Activated naive CD8-positive, alpha-beta T cell treated with anti-CD3 and anti-CD28 coated beads, Interleukin-2, amount 50 U/mL, for 24 hours (primary cell): ENCODE data around the gene C2CD3.
"Not testable (repeated sequence)": the region's sequence is repeated elsewhere in the genome, so short reads cannot be mapped to it uniquely, and the experiment has no call there.

Source experiments
- ATAC-seq: fragments of 150-1000 bp; cut with Tn5 transposase; one replicate; pipeline ENCODE4 v1.10.0; 2021
- DNase-seq: peaks from one replicate; pipeline ENCODE4 v3.0.0; 2021
- H3K27ac Mint-ChIP-seq: one replicate; pipeline ENCODE4 v1.8.0; 2021; ENCODE audit warnings: mild to moderate bottlenecking, mixed read lengths
- H3K27me3 Mint-ChIP-seq: one replicate; pipeline ENCODE4 v1.8.0; 2021; ENCODE audit warnings: mixed read lengths
- H3K36me3 Mint-ChIP-seq: one replicate; pipeline ENCODE4 v1.8.0; 2021; ENCODE audit warnings: low read depth, mixed read lengths
- H3K4me1 Mint-ChIP-seq: one replicate; pipeline ENCODE4 v1.8.0; 2021; ENCODE audit warnings: mixed read lengths
- H3K4me3 Mint-ChIP-seq: one replicate; pipeline ENCODE4 v1.8.0; 2021; ENCODE audit warnings: mild to moderate bottlenecking, moderate library complexity, mixed read lengths
- H3K9me3 Mint-ChIP-seq: one replicate; pipeline ENCODE4 v1.8.0; 2021; ENCODE audit warnings: mixed read lengths

Gene C2CD3

DNA sequence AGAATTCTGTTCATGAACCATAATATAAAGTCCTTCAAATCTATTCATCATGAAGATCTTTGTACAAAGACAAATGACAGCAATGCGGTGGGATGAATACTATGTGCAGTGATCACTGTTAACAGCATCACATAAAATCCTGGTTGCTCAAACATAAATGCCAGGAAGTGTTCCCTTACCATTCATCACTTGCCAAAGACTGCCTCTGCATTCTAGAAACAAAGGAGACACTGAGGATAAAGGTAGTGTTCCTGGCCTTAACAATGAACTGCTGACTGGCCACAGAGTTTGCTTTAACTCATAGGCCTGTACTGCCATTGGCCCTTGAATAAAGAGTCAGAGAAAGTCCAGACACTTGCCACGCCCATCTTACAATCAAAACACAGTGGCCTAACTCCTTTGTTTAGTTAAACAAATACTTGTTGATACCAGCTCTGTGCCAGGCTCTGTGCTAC lies 29.5 kb downstream of the C2CD3 start:
- DNase-seq (no peak), ATAC-seq (no peak)
- Mint-ChIP-seq H3K27ac (no peak overlapping the region), H3K36me3 (peaks cover 22% of the 10 kb centered on the region), H3K27me3 (no peaks in the 10 kb centered on the region), H3K4me3 (no peak overlapping the region), H3K9me3 (no peaks in the 10 kb centered on the region), H3K4me1 (peaks cover 2% of the 10 kb centered on the region)

DNA sequence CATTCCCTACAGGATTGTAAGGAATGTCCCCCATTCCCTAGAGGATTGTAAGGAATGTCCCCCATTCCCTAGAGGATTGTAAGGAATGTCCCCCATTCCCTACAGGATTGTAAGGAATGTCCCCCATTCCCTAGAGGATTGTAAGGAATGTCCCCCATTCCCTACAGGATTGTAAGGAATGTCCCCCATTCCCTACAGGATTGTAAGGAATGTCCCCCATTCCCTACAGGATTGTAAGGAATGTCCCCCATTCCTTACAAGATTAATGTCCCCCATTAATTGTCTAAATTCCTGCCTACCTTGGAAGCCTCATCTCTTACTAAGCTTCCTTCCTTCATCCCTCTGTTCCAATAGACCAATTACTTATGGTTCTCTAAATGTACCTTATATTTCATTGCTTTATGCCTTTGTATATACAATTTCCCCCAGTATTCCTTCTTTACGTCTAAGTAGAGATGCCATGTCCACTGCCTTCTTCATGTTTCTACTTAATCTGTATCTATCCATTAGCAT lies 30.8 kb downstream of the C2CD3 start:
- H3K36me3 Mint-ChIP-seq = peaks cover 23% of the 10 kb centered on the region
- not testable (repeated sequence) for ATAC-seq, H3K27me3 Mint-ChIP-seq, DNase-seq, H3K27ac Mint-ChIP-seq, H3K4me3 Mint-ChIP-seq, H3K9me3 Mint-ChIP-seq, H3K4me1 Mint-ChIP-seq

DNA sequence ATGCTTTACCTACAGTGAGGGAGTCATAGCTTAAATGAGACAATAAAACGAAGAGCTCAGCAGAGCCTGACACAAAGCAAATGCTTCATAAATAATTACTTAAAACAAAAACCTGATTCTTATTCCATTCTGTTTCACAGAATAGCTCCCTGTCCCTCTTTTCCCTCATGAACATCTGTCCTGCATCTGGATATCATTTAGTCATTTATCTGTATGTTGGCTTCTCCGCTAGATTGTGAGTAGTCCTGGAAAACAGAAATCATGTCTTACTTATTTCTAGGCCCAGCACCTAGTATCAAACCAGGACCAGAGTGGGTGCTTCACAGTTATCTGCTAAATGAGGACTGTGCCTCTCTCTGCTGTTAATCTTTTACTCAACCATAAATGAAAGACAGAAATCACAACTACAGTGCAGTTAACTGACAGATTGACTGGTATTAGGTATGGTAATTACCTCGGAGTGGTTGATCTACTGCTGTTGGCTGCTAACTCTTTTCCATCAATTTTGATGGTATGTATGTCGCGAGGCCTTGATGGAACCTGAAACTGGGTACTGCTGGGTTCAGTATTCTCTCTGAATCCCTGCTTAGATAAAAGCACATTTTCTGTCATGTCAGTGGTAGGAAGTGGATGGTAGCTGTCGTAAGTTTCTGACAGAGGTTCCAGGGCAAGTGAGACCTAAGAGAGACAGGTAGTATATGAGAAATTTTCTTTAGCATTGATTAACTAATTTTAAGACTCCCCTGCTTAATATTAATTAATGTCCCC lies 31.5 kb downstream of the C2CD3 start:
- Mint-ChIP-seq H3K36me3 (peaks cover 20% of the 10 kb centered on the region), H3K4me3 (no peak overlapping the region), H3K9me3 (no peaks in the 10 kb centered on the region), H3K4me1 (peaks cover 2% of the 10 kb centered on the region), H3K27ac (no peak overlapping the region), H3K27me3 (no peaks in the 10 kb centered on the region)
- ATAC-seq (no peak), DNase-seq (no peak)

DNA sequence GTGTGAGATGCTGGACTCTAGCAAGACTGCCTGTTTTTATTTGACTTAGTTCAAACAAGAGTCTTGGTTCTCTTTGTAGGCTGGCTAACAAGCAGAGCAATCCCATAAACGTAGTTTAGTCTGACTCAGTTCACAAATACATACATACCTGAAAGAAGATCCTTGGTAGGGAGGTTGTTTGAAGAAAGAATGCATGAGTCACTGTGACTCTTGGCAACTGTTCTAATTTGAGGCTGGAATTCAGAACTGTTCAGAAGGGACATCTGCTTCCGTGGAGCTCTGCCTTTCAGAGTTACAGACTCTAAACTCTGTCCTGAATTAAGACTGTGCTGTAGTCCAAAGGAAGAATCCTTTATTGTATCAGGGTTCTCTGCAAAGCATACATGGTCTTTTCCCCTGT lies 32.2 kb downstream of the C2CD3 start:
- Mint-ChIP-seq H3K27me3 (no peaks in the 10 kb centered on the region), H3K4me3 (no peak overlapping the region), H3K9me3 (no peaks in the 10 kb centered on the region), H3K4me1 (peaks cover 2% of the 10 kb centered on the region), H3K36me3 (peaks cover 25% of the 10 kb centered on the region), H3K27ac (no peak overlapping the region)
- ATAC-seq (no peak), DNase-seq (no peak)

- ATAC-seq (no peak), DNase-seq (no peak)
- Mint-ChIP-seq H3K9me3 (no peaks in the 10 kb centered on the region), H3K4me1 (peaks cover 2% of the 10 kb centered on the region), H3K27me3 (no peaks in the 10 kb centered on the region), H3K4me3 (no peak overlapping the region), H3K27ac (no peak overlapping the region), H3K36me3 (peaks cover 25% of the 10 kb centered on the region)
Observed at GRCh38 chr11:74138021-74138420, 32.8 kb downstream of the C2CD3 start.

DNA sequence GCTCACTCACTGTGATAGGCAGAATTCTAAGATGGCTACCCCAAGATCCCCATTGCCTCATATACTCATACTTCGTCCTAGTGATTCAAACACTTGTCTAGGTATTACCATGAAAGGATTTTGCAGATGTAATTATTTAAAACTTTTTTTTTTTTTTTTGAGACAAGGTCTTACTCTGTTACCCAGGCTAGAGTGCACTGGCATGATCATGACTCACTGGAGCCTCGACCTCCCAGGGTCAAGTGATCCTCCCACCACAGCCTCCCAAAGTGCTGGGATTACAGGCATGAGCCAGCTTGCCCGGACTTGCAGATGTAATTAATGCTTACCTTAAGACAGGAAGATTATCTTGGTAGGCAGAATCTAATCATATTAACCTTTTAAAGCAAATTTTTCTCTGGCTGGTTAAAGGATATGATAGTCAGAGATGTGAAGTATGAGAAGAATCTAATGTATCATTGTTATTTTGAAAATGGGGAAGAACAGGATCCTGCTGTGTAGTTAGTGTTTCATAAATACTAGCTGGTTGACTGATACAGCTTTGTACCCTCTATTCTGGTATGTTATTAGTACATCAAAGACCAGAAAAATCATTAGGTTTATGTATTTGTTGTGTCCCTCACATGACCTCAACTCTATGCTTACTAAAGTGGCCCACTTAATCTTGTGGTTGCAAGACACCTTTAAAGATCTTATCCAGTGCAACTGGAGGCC lies 35.5 kb downstream of the C2CD3 start:
- H3K27me3 Mint-ChIP-seq = no peaks in the 10 kb centered on the region
- no peaks in the 10 kb centered on the region for H3K9me3 Mint-ChIP-seq
- H3K27ac Mint-ChIP-seq = no peak overlapping the region
- H3K4me1 Mint-ChIP-seq = no peaks in the 10 kb centered on the region
- H3K36me3 Mint-ChIP-seq = peaks cover 51% of the 10 kb centered on the region
- DNase-seq (no peak), ATAC-seq (no peak)
- no peak overlapping the region for H3K4me3 Mint-ChIP-seq

GRCh38 chr11:74134661-74135060 lies 36.1 kb downstream of the C2CD3 start:
- Mint-ChIP-seq H3K4me3 (no peak overlapping the region), H3K9me3 (no peaks in the 10 kb centered on the region), H3K36me3 (peaks cover 52% of the 10 kb centered on the region), H3K27me3 (no peaks in the 10 kb centered on the region), H3K4me1 (no peaks in the 10 kb centered on the region), H3K27ac (no peak overlapping the region)
- ATAC-seq (no peak), DNase-seq (no peak)

DNA sequence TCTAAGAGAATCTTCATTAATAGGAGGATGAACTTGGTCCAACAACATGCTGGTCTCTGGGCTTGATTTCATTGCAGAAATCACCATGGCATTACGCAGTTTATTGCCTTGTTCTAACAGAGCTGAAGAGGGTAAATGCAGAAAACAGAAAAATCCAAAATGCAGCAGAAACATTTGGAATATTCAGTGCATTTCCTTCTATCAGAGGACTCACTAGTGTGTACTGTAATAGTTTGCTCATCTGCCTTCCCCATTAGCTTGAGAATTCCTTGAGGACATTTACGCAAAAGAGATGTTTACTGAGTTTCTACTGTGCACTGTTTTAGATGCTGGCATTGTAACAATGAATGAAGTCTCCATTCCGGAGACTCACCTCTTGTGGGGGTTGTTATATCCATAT lies 37.4 kb downstream of the C2CD3 start:
- H3K36me3 Mint-ChIP-seq = peaks cover 49% of the 10 kb centered on the region
- DNase-seq = no peak
- no peaks in the 10 kb centered on the region for H3K9me3 Mint-ChIP-seq
- H3K27me3 Mint-ChIP-seq = no peaks in the 10 kb centered on the region
- no peak for ATAC-seq
- H3K4me3 Mint-ChIP-seq = no peak overlapping the region
- no peaks in the 10 kb centered on the region for H3K4me1 Mint-ChIP-seq
- no peak overlapping the region for H3K27ac Mint-ChIP-seq

GRCh38 chr11:74132833-74133232 lies 38.0 kb downstream of the C2CD3 start:
- Mint-ChIP-seq H3K27me3 (no peaks in the 10 kb centered on the region), H3K27ac (no peak overlapping the region), H3K4me3 (no peak overlapping the region), H3K4me1 (no peaks in the 10 kb centered on the region), H3K36me3 (peaks cover 44% of the 10 kb centered on the region), H3K9me3 (no peaks in the 10 kb centered on the region)
- DNase-seq (no peak), ATAC-seq (no peak)

DNA sequence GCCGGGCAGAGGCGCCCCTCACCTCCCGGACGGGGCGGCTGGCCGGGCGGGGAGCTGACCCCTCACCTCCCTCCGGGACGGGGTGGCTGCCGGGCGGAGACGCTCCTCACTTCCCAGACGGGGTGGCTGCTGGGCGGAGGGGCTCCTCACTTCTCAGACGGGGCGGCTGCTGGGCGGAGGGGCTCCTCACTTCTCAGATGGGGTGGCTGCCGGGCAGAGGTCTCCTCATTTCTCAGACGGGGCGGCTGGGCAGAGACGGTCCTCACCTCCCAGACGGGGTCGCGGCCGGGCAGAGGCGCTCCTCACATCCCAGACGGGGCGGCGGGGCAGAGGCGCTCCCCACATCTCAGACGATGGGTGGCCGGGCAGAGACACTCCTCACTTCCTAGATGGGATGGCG lies 41.7 kb downstream of the C2CD3 start:
- not testable (repeated sequence) for H3K27me3 Mint-ChIP-seq, H3K27ac Mint-ChIP-seq, ATAC-seq, H3K4me1 Mint-ChIP-seq, DNase-seq, H3K9me3 Mint-ChIP-seq, H3K4me3 Mint-ChIP-seq
- H3K36me3 Mint-ChIP-seq = peaks cover 32% of the 10 kb centered on the region

DNA sequence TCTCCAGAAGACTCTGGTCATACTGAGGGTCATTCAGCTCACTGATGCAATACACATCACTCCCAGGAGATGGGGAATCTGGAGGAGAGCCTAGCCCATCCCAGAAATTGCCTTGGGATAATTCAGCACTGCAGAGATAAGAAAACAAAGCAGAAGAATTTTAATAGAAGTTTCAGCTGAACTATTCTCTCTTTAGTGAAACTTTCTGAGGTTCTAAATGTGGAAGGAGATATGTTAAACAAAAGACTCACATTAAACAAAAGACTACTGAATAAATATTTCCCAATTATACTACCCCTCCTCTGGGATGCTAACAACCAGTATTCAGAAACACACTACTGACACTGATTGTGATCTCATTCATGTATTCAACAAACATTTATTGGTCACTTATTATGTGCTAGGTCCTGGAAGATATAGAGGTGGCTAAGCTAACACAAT lies 47.8 kb downstream of the C2CD3 start:
- Mint-ChIP-seq H3K27ac (no peak overlapping the region), H3K4me1 (no peaks in the 10 kb centered on the region), H3K36me3 (peaks cover 20% of the 10 kb centered on the region), H3K27me3 (no peaks in the 10 kb centered on the region), H3K9me3 (no peaks in the 10 kb centered on the region), H3K4me3 (no peak overlapping the region)
- ATAC-seq (no peak), DNase-seq (no peak)

DNA sequence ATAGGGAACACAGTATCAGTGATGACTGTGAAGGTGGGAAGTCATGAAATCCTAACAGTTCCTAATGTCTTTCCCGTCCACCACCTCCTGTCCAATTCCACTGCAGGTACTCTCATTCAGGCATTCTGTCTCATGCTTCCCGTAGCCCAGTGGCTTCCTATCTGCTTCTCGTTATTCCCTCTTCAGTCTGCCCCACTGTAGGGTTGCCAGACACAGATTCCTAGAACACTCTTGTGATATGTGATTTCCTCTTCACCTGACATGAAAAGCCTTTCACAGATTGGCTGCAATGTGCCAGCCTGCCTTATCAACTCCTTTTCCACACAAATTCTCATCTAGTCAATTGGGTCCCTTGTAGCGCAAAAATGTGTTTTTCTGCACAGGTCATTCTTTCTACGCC lies 49.0 kb downstream of the C2CD3 start:
- Mint-ChIP-seq H3K27ac (no peak overlapping the region), H3K36me3 (peaks cover 28% of the 10 kb centered on the region), H3K9me3 (no peaks in the 10 kb centered on the region), H3K27me3 (no peaks in the 10 kb centered on the region), H3K4me3 (no peak overlapping the region), H3K4me1 (no peaks in the 10 kb centered on the region)
- DNase-seq (no peak), ATAC-seq (no peak)

- H3K36me3 Mint-ChIP-seq = peaks cover 39% of the 10 kb centered on the region
- H3K9me3 Mint-ChIP-seq, H3K27me3 Mint-ChIP-seq, H3K4me3 Mint-ChIP-seq, ATAC-seq, H3K4me1 Mint-ChIP-seq, H3K27ac Mint-ChIP-seq, DNase-seq: not testable (repeated sequence)
Observed at GRCh38 chr11:74120260-74121035, 50.4 kb downstream of the C2CD3 start.

DNA sequence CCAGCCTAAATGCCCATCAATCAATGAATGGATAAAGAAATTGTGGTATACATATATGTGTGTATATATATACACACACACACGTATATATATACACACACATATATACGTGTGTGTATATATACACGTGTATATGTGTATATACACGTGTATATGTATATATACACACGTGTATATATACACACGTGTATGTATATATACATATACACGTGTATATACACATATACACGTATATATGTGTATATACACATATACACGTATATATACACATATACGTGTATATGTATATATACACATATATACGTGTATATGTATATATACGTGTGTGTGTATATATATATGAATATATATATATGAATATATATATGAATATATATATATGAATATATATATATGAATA lies 54.1 kb downstream of the C2CD3 start:
- ATAC-seq (no peak), DNase-seq (no peak)
- H3K27ac Mint-ChIP-seq = no peak overlapping the region
- H3K4me1 Mint-ChIP-seq = no peaks in the 10 kb centered on the region
- H3K36me3 Mint-ChIP-seq = peaks cover 55% of the 10 kb centered on the region
- H3K27me3 Mint-ChIP-seq = no peaks in the 10 kb centered on the region
- H3K9me3 Mint-ChIP-seq = peaks cover 4% of the 10 kb centered on the region
- H3K4me3 Mint-ChIP-seq = no peak overlapping the region
